ENCODE measurements around the gene CDK5. TPM values are rescaled to one million over a fixed set of nuclear protein-coding genes. Genes with fewer than 3 reads are reported as not detected.

Gene CDK5
- total RNA-seq, 1 donor from 2014 or later = 15.8 TPM

GRCh38 chr7:151093748-151094147 lies 36.1 kb upstream of the CDK5 start:
- Histone ChIP-seq H3K36me3 (peaks cover 0 to 4% of the 10 kb centered on the region in 2 donors), H3K27me3 (no peaks in the 10 kb centered on the region), H3K9me3 (no peaks in the 10 kb centered on the region), H3K4me1 (peaks cover 0 to 13% of the 10 kb centered on the region in 2 donors), H3K4me3 (no peak overlapping the region), H3K27ac (no peak overlapping the region)
- DNase-seq (ENCODE audit: low spot score in 2 of 2) = peak in 1 of 2 donors; percentile 55
- intact Hi-C loops (cut with DNase I) = no loop called here
- no peak for TF ChIP-seq CTCF (IDR thresholded peaks at IDR 0.05)

- Histone ChIP-seq H3K27me3 (no peaks in the 10 kb centered on the region), H3K36me3 (peaks cover 0 to 4% of the 10 kb centered on the region in 2 donors), H3K27ac (no peak overlapping the region), H3K4me1 (peaks cover 8 to 23% of the 10 kb centered on the region in 2 donors), H3K9me3 (no peaks in the 10 kb centered on the region), H3K4me3 (no peak overlapping the region)
- no peak for TF ChIP-seq CTCF (IDR thresholded peaks at IDR 0.05)
- DNase-seq (ENCODE audit: low spot score in 2 of 2) = no peak
- intact Hi-C loops (cut with DNase I) = no loop called here
These were observed 34.3 kb upstream of the CDK5 start for GRCh38 chr7:151091988-151092387.

GRCh38 chr7:151091431-151091830 lies 33.7 kb upstream of the CDK5 start:
- no peak for DNase-seq (ENCODE audit: low spot score in 2 of 2)
- H3K36me3 ChIP-seq = peaks cover 0 to 4% of the 10 kb centered on the region in 2 donors
- peak in 2 of 3 experiments; percentile 19 to 20 for TF ChIP-seq CTCF (IDR thresholded peaks at IDR 0.05)
- no peak overlapping the region for H3K27ac ChIP-seq
- no peak overlapping the region for H3K4me3 ChIP-seq
- H3K9me3 ChIP-seq = no peaks in the 10 kb centered on the region
- H3K27me3 ChIP-seq = no peaks in the 10 kb centered on the region
- intact Hi-C loops (cut with DNase I) = no loop called here
- peaks cover 8 to 23% of the 10 kb centered on the region in 2 donors for H3K4me1 ChIP-seq

- Histone ChIP-seq H3K4me3 (no peak overlapping the region), H3K4me1 (peaks cover 8 to 23% of the 10 kb centered on the region in 2 donors), H3K36me3 (peaks cover 0 to 4% of the 10 kb centered on the region in 2 donors), H3K27ac (no peak overlapping the region), H3K9me3 (no peaks in the 10 kb centered on the region), H3K27me3 (no peaks in the 10 kb centered on the region)
- no peak for TF ChIP-seq CTCF (IDR thresholded peaks at IDR 0.05)
- intact Hi-C loops (cut with DNase I) = no loop called here
- DNase-seq (ENCODE audit: low spot score in 2 of 2) = no peak
These were observed 33.3 kb upstream of the CDK5 start for GRCh38 chr7:151091003-151091402.

- Histone ChIP-seq H3K4me1 (peaks cover 8 to 30% of the 10 kb centered on the region in 2 donors), H3K36me3 (peaks cover 0 to 4% of the 10 kb centered on the region in 2 donors), H3K4me3 (no peak overlapping the region), H3K27me3 (no peaks in the 10 kb centered on the region), H3K9me3 (no peaks in the 10 kb centered on the region), H3K27ac (peak overlapping the region; percentile 72 to 82)
- DNase-seq (ENCODE audit: low spot score in 2 of 2) = no peak
- no peak for TF ChIP-seq CTCF (IDR thresholded peaks at IDR 0.05)
- intact Hi-C loops (cut with DNase I) = loop anchor here (10.0 kb wide), 2 partner anchors 665 to 1375 kb away; a partner anchor contains a TSS
These were observed 32.4 kb upstream of the CDK5 start for GRCh38 chr7:151089893-151090730.

Data from ascending aorta (tissue), 2 donors.